Left renal pelvis (tissue), 4 donors: ENCODE data around the gene EWSR1. TPM values are rescaled to one million over a fixed set of nuclear protein-coding genes. Genes with fewer than 3 reads are reported as not detected.

Experiments
- DNase-seq, 4 donors: peaks; one replicate each; pipeline ENCODE4 v3.0.0-alpha.2; 2013; ENCODE audit warnings: low read depth in 4 of 4, low spot score in 3 of 4
- polyA plus RNA-seq, 4 donors: library from polyadenylated mRNA; unstranded; fragments of 120-200 nt; gene quantifications; one replicate each; pipeline ENCODE4 v1.2.1, GENCODE V29; 2013; ENCODE audit not compliant: insufficient read length in 4 of 4

EWSR1 gene
- polyA plus RNA-seq, 4 donors: 240 to 371 (median 332) TPM

GRCh38 chr22:29302402-29302680, 34.3 kb downstream of the EWSR1 start:
- DNase-seq: no peak

- DNase-seq: no peak
Observed at GRCh38 chr22:29302681-29303465, 34.8 kb downstream of the EWSR1 start.

- DNase-seq: no peak
Observed at GRCh38 chr22:29305836-29306174, 37.7 kb downstream of the EWSR1 start.

GRCh38 chr22:29306175-29306834, 38.2 kb downstream of the EWSR1 start, which contains the start of gene GAS2L1:
GAS2L1 (plus strand) TSS chr22:29306650; CDS start chr22:29308106, 1,456 bp downstream.
- DNase-seq: peak in 2 of 4 donors; percentile 52 to 57

GRCh38 chr22:29306835-29307595, 38.9 kb downstream of the EWSR1 start:
- peak in 3 of 4 donors; percentile 56 to 64 (median 64) for DNase-seq

GRCh38 chr22:29307596-29308147, 39.6 kb downstream of the EWSR1 start:
- no peak for DNase-seq

GRCh38 chr22:29308148-29308790, 40.2 kb downstream of the EWSR1 start:
- DNase-seq: no peak

- no peak for DNase-seq
Observed at GRCh38 chr22:29308791-29309262, 40.8 kb downstream of the EWSR1 start.

- DNase-seq: no peak
Observed at GRCh38 chr22:29309332-29310064, 41.4 kb downstream of the EWSR1 start.

- no peak for DNase-seq
Observed at GRCh38 chr22:29310065-29310862, 42.2 kb downstream of the EWSR1 start.

- DNase-seq: peak in 3 of 4 donors; percentile 60 to 82 (median 80)
Observed at GRCh38 chr22:29310863-29311339, 42.8 kb downstream of the EWSR1 start.

GRCh38 chr22:29311464-29312217, 43.6 kb downstream of the EWSR1 start:
- no peak for DNase-seq

GRCh38 chr22:29312218-29313125, 44.4 kb downstream of the EWSR1 start:
- no peak for DNase-seq

GRCh38 chr22:29313126-29313575, 45.1 kb downstream of the EWSR1 start:
- DNase-seq: no peak

- no peak for DNase-seq
Observed at GRCh38 chr22:29313576-29314466, 45.8 kb downstream of the EWSR1 start.
